ENCODE measurements around the gene INPP5E.

The INPP5E gene

DNA sequence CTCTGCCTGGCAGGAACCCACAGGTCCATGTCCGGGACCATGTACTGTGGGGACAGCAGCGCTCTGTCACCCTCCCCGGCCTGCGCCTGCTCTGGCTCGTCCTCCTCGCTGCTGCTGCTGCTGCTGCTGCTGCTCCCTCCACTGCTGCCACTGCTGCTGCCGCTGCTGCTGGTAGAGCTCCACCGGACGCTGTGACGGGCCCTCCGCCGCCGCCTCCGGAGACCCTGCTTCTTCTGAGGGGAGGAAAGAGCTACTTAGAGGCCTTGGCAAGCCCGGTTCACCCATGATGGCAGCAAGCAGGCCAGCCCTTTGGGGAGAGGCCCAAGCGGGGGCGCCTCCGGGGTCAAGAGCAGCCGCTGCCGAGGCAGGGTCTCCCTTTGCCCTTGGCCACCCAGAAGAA is 56.2 kb downstream of the INPP5E start:
- DNase-seq: no peak

DNA sequence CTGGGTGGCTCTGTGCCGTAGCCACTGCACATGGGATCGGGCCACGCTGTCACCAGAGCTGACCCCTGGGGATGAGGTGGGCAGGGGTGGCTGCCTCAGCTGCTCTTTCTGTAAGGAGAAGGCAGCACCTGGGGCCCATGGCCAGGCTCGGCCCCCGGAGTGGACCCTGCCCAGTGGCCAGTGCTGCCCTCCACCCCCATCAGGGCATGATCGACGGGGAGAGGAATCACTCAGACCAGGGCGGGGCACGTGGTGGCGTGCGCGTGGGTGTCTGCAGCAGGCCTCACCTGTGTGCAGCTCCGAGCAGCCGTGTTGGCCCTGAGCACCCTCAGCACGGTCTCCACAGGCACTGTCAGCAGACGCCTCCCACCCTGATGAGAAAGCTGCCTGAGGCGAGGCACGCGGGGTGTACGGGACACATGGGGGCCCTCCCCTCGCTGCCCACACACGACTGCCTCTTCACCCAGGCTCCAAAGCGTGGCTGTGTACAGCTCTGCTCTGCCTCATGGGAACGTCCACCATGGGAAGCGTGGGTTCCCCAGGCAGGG is 57.6 kb downstream of the INPP5E start:
- no peak for DNase-seq

DNA sequence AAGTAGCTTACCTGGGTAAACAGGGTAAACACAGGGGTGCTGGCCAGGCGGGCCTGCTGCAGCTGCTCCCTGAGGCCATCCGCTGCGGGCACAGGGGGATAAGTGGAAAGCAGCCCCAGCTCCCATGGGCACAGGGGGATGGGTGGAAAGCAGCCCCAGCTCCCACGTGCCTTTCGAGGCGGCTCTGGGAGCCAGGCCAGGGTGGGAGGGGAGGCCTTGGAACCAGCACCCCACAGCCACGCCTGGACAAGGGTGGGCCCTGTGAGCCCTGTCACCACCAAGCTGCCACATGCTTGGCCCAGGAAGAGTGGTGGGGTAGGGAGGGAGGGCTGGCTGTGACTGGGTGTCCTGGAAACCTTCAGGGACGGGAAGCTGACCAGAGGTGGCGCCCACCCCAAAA is 58.3 kb downstream of the INPP5E start:
- no peak for DNase-seq

DNA sequence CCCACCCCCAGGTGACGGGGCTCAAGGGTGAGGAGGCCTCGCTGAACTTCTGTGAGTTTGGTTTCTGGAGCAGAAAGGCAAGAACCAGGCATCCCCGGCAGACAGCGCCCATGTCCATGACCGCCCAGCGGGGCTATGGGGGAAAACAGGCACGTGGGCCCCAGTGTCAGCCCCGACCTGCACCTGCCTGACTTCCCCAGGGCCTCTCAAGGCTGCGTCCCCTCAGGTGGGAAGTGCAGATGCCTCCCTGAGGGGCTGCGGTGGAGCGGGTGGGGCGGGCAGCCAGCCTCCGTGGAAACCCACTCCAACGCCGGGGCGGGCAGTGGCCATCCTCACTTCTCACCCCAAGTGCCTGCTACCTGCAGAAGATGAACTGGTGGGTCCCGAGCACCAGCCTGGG is 59.3 kb downstream of the INPP5E start:
- DNase-seq: no peak

DNA sequence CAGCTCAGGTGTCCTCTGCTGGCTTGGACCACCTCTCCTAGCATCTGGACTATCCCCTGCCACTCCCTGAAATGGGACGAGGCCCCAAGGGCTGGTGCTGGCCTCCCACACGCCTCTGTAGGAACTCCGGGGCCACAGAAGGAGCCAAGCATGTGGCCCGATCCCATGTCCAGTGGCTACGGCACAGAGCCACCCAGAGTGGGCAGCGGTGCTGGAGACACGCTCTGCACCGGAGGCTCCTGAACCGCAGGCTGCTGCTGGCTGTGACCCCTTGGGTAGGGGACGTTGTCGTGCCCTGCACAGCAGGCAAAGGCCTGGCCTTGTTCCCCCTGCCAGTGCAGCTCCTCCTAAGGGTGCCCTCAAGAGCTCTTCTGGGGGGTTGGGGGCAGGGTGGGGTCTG is 59.8 kb downstream of the INPP5E start:
- DNase-seq: no peak

DNA sequence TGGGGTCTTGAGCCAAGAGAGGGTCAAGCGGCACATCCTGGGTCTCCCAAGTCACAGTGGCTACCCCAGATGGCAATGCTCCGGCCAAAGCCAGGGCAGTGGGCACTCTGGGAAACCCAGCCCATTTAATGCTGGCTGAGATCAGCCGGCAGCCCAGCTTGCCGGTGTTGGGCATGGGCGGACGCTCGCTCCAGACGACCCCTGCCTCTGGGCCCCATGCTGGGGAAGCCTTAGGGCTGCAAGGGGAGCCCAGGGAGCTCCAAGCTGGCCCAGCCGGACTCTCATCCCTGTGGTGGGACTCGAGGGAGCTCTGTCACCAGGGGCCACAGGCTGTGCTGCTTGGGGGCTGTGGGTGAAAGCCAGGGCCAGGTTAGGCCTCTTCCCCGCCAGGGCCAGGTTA is 60.2 kb downstream of the INPP5E start:
- DNase-seq: no peak

DNA sequence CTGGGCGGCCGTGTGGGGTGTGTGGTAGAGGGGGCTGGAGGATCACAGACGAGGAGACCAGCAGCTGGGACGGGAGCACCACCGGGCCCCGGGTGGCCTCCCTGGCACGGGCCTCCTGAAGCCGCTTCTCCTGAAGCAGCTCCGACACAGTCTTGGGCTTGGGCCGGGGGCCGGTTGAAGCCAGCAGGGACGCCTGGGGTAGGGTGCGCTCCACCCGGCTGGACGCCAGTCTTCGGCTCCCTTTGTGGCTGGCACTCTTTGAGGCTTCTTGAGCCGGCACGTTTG is 60.7 kb downstream of the INPP5E start:
- no peak for DNase-seq

Data from stimulated activated CD4-positive, alpha-beta T cell treated with anti-CD3 and anti-CD28 coated beads, Interleukin-4, amount 100 ng/mL, for 24 hours (primary cell).